NCI-H2107 treated with DMSO at 0.1 percent for 48 hours (cell line): ENCODE results near the gene BRSK2.

Source experiments
- DNase-seq: peaks from one replicate; lab custom pipeline; 2025; ENCODE audit not compliant: unreplicated experiment; lab: John Stamatoyannopoulos, UW

The BRSK2 gene

GRCh38 chr11:1395773-1396374 is 6.1 kb downstream of the BRSK2 start:
- no peak for DNase-seq

DNA sequence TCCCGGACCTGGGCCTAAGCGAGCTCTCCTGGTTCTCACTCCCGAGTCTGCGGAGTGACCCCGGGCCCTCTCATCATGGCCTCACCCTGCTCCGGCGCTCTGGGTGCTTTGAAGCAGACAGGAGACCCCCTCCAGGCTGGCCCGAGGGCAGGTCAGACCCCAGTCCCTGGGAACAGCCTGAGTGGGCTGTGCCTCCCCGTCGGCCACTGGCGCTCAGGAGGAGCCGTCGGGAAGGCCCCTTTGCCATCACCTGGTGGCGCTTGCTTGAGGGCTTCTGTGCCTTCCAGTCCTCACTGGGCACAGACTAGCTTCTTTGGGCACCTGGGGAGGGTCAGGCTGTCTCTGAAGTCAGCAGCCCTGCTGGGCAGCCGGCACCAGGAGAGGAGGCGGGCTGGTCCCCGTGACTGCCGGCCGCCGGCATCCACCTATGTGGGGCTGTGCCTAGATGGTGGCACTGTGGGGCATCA is 6.7 kb downstream of the BRSK2 start:
- no peak for DNase-seq

DNA sequence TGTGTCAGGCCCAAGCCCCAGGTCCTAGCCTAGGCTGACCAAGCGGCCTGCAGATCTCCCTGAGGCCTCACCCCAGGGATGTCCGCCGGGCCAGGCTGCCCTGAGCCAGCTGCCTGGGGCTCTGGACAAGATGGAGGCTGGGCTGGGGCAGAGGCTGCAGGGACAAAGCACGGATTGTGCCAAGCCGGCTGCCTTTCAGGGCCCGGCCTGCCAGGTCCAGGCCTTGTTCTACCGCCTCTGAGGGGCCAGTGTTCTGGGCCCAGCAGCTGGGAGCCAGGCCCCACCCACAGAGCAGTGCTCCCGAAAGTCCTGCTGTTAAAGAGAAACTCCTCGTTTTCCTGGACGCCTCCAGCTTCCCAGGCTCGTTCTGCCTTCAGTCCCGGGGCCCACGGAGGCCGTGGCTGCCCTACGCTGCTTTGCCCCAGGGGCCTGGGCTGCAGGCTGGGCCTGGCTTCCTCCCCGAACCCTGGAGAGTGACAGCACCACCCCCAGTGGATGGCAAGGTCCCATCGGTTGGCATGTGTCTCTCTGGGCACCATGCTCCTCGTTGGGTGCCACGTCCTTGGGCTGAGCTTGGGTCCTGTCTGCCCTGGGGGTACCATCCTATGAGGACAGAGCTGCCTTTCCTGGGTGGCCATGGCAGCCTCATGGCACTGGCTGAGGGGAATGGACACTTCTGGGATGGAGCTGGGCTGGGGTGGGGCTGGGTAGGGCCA is 7.6 kb downstream of the BRSK2 start:
- DNase-seq, result no peak

- DNase-seq, result no peak
These were observed 8.3 kb downstream of the BRSK2 start for GRCh38 chr11:1397862-1398527.

DNA sequence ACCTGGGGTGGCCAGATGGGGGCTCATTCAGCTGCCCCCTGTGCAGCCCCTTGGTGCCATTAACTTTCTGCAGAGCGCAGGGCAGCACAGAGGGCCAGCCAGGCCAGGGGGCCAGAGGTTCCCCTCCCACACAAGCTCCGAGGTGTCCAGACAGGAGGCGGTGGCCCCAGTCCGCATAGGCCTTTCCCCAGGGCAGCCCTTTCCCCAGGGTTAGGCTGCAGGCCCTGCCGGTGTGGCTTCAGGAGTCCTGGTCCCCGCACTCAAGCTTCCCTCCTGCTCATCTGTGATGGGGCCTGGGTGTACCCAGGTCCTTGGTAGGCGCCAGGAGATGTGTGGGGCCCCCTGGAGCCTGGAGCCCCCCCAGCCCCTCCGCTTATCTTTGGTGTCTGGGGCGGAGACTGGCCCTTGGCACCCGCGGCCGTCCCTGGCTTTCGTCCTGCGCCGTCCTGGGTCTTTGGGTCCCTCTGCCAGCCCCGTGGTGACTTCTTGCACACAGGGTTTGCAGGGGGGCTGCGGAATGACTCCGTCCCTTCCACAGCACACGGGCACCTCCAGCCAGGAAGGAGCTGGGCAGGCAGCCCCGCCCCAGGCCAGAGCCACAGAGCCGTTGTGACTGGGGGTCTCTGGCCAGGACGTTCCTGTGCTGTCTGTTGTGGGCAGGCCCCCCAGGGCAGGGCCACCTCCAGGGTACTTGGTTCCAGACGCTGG is 8.9 kb downstream of the BRSK2 start:
- no peak for DNase-seq

DNA sequence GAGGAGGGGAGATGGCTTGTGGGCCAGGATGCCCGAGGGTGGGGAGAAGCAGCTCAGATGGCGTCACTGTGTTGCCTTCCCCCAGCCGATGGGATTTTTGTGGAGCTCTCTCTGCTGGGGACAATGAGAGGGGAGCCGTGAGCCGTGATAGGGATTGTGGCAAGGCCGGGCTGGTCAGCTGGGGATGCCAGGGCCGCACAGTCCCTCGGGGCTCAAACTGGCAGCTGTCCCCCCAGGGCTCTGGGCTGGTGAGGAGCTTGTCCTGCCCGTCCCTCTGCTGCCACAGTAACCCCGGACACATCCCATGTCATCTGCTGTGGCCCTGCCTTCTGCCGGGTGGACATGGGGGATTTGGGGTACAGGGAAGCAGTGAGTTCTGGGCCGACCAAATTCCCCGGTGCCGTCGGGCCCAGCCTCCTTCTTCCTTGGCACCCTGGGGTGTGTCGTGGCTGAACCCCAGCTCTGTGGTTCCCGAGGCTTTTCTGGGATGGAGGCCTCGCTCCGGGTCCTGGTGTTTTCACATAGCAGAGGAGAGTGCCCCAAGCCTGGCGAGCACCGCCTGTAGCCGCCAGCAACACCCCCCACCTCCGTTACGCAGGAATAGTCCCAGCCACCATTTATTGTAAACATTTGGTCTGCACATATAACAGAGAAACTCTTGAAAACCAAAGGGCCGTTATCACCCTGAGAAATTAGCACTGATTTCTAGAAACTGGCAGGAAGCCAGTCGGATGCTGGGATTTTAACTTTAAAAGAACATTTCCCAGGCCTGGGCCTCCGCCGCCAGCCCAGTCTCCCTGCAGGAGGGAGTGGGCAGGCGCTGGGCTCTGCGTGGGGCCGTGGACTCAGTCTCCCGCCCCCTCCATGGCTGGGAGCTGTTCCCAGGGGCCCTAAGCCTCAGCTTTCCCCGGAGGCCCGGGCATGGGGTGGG is 9.9 kb downstream of the BRSK2 start:
- DNase-seq, result no peak

DNA sequence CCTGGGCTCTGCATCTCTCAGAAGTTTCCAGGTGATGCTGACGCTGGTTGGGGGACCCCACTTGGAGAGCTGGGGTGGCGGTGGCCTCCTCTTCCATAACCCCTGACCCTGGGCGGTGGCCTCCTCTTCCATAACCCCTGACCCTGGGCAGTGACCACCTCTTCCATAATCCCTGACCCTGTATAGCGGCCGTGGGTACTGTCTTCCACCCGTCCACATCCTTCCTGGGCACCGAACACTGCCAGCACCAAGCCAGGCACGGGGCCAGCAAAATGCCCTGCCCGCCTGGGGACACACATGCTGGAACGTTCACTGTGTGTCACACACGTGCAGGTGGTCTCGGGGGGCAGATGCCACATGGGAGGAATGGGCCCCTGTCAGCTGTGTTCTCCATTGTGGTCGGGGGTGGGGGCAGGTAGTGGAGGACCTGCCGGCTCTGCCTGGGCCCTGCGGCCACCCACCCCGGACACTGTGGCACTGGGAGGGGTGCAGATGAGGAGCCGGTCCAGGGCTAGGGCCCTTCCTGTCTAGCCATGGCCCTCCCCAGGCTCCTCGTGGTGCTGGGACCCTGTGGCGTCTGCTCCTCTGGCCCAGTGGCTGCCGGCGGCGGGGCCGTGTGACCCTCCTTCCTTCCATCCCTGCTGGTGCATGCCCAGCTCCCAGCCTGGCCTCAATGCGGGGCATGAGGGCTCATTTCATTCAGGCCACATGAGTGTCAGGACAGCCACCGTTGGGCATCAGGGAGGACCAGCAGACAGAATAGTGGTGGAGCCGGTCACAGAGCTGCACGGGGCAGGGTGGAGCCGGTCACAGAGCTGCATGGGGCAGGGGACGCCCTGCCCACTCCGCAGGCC is 10.8 kb downstream of the BRSK2 start:
- no peak for DNase-seq

DNA sequence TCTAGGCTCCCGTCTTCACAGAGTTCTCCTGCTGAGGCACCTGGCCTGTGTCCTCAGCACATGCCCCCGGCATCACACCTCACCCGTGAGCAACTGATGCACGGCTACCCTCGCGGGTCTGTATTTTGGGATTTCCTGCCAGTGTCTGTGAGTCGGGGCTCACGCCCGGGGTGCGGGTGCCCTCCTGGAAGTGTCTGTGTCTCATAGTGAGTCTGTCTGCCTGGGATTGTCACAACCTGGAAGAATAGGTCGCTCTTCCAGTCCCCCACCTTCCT is 11.4 kb downstream of the BRSK2 start:
- DNase-seq, result no peak

DNA sequence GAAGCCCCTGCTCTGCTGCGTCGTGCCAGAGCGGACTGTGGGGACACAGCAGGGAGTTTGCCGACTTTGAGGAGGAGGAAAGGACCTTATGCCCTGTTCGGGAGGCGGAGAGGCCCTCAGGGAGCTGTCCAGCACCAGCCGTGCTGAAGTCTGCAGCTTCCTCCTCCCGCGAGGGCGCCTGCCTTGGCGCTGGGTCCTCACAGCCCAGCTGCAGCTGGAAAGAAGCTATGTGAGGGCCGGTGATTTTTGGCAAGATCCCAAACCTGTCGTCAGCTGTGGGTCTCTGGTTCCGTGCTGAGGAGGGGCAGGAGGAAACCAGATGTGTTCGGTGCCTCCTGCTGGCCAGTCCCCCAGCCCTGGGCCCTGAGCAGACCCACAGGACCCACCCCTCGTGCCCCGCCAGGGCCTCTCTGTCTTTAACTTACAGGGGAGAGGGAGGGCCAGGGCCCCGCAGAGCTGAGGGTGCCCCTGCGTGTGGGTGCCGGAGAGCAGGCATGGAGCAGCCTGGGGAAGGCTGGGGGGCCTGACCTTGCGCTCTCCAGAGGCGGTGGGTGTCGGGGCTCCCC is 12.0 kb downstream of the BRSK2 start:
- DNase-seq, result no peak

DNA sequence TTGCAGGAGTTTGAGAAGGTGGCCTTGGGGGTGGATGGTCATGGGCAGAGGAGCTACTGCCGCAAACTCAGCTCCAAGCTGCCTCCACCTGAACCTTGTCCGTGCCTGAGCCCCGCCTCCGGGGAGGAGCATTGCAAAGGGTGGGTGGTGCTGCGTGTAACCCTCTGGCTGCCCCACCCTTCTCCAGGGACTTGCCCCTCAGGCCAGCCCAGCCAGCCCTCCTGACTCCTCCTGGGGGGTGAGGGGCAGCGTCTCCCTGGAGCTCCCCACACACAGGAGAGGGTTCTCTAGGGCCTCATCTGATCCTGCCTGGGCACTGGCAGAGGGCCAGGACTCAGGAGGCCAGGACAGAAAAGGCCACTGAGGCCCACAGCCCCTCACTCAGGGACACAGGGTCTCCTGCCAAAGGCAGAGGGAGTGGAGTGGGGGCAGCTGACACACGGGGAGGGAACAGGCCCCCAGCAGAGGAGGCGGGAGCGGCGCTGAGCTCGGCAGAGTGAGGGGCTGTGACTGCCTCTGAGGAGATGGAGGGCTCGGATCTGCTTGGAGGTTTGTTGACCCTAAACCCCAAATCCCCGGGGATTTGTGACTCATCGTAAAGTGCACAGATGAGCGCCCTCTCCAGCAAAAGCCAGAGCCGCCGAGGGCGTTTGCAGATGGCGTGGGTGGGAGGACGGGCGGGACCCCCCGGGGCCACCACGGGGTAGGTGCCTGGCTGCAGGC is 12.8 kb downstream of the BRSK2 start:
- no peak for DNase-seq

DNA sequence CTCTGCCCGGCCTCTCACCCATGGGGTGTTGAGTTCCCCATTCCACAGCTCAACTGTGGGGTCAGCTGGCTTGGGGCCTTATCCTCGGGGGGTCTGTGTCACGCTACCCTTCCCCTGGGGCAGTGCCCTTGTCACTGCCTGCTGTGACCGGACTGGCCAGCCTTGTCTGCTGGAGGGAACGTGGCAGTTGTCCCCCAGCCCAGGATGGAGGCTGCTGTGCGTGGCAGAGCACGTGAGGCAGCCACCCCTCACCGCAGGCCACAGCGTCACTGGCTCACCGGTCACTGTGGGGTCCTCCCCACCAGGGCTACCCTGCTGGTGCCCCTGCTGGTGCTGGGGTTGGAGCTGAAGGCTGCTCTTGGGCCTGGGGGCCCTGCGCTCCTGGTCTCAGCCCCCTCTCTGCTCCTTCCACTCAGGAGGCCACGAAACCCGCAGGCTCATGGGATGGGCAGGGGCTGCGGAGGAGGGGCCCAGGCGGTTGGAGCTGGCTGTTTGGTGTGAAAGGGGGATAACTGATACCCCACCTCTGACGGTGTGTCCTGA is 13.4 kb downstream of the BRSK2 start:
- DNase-seq, result no peak

DNA sequence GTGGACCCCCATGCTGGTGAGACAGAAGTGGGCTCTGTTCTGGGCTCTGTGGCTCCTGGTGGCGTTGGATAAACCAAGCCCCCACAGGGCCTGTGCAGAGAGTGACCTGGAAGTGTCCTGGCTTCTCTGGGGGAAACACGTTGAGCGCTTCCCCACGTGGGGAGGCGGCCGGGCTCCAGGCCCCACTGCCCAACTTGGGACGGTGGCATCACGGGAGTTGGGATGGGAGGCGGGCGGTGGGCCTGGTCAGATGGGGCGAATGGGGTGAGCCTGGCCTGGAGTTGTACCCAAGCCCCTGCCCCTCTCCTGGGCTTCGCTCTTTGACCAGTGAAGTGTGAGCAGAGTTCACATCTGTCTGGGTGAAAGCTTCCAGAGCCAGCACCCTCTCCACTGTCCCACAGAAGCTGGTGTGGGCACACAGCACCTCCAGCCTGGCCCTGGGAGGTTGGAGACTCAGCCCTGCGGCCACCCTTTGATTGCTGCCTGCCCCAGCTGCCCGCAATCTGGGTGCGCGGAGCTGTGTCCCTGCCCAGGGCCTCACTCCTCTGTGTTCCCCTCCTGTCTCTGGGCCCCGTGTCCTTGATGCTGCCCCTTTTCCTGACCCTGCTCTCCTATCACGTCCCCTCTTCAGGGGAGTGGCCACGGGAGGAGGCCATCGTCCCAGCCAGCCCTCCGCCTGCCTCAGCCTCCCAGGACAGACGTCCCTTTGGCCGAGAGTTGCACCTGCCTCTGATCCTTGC is 14.2 kb downstream of the BRSK2 start:
- no peak for DNase-seq

GRCh38 chr11:1404461-1405185 is 14.9 kb downstream of the BRSK2 start:
- DNase-seq, result no peak

GRCh38 chr11:1405186-1406020 is 15.7 kb downstream of the BRSK2 start:
- DNase-seq, result no peak

DNA sequence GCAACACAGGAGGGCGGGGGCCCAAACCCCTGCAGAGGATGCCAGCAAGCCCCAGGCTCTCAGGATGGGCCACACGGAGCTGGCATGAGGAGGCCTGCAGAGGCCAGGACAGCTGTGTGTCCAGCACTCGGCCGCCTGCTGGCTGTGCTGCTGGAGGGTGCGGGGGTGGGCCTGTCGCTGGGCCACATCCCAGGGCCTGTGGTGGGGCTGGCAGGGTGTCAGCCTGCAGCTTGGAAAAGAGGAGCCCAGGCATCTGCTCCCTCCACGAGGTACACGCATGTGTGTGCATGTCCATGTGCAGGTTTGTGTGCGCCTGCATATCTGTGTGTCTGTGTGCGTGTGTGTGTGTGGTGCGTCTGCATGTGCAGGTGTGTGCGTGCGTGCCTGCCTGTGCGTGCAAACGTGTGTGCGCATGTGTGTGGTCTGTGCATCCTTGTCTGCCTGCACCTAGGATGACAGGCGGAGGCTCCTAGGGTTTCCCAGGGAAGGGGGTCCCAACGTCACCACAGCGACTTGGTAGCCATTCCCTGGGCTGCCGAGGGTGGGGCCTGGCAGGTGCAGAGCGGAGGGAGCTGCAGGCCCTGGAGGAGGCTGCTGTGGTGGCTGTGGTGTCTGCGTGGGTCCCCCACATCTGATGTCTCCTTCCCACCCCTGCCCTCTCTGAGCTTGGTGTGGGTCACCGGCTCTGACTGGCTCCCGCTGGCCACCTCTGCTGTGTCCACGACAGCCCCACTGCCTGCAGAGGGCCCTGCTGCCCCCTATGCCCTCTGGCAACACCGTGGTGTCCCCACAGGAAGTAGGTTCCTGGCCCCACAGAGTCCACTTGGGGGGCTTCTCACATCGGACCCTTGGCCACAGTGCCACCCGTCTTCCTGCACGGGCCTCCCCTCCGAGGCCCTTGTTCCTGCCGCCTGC is 17.1 kb downstream of the BRSK2 start:
- DNase-seq, result no peak
